Subcutaneous adipose tissue (tissue), 4 donors: ENCODE data around the gene SLC5A2. TPM values are rescaled to one million over a fixed set of nuclear protein-coding genes. Genes with fewer than 3 reads are reported as not detected.

Experiments used
- CTCF ChIP-seq: fragments of 450-650 bp; IDR thresholded peaks from one replicate; pipeline ENCODE4 v1.5.1; 2016; ENCODE audit warnings: low read depth, mild to moderate bottlenecking, control low read depth, antibody characterized with exemption, moderate library complexity
- total RNA-seq, 4 donors: library from RNA; depleted of rRNA; stranded (reverse); fragments of >200 nt; gene quantifications; one replicate each; pipeline ENCODE4 v1.1.0, GENCODE V29; 2016

SLC5A2 gene
- total RNA-seq, 4 donors from 2014 or later = not detected

- TF ChIP-seq CTCF = no peak
Measured at GRCh38 chr16:31471241-31471874, 11.6 kb upstream of the SLC5A2 start.

GRCh38 chr16:31471875-31472708 lies 10.8 kb upstream of the SLC5A2 start, which contains the start of gene TGFB1I1:
Gene TGFB1I1 (plus strand): TSS chr16:31472152. CDS start chr16:31472189, 37 bp downstream.
- TF ChIP-seq CTCF = no peak

GRCh38 chr16:31472709-31473203 lies 10.2 kb upstream of the SLC5A2 start:
- TF ChIP-seq CTCF = no peak

- no peak for TF ChIP-seq CTCF
Measured at GRCh38 chr16:31473264-31473984, 9.5 kb upstream of the SLC5A2 start.

- TF ChIP-seq CTCF = no peak
Measured at GRCh38 chr16:31474173-31474714, 8.7 kb upstream of the SLC5A2 start.

GRCh38 chr16:31474773-31475738 lies 7.9 kb upstream of the SLC5A2 start:
- TF ChIP-seq CTCF = no peak
